ENCODE results near the gene TSTD1.
"Not testable (repeated sequence)": the region's sequence is repeated elsewhere in the genome, so short reads cannot be mapped to it uniquely, and the experiment has no call there.

GRCh38 chr1:161029466-161029865 is 9.3 kb downstream of the TSTD1 start:
- TF ChIP-seq, protein P1, sequence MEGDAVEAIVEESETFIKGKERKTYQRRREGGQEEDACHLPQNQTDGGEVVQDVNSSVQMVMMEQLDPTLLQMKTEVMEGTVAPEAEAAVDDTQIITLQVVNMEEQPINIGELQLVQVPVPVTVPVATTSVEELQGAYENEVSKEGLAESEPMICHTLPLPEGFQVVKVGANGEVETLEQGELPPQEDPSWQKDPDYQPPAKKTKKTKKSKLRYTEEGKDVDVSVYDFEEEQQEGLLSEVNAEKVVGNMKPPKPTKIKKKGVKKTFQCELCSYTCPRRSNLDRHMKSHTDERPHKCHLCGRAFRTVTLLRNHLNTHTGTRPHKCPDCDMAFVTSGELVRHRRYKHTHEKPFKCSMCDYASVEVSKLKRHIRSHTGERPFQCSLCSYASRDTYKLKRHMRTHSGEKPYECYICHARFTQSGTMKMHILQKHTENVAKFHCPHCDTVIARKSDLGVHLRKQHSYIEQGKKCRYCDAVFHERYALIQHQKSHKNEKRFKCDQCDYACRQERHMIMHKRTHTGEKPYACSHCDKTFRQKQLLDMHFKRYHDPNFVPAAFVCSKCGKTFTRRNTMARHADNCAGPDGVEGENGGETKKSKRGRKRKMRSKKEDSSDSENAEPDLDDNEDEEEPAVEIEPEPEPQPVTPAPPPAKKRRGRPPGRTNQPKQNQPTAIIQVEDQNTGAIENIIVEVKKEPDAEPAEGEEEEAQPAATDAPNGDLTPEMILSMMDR (conservative IDR thresholded peaks at IDR 0.05; ENCODE audit: low read depth in 2 of 2) = not testable (repeated sequence)
- not testable (repeated sequence) for TF ChIP-seq REST (IDR thresholded peaks at IDR 0.05; ENCODE audit: unreplicated experiment); ETS1 (IDR thresholded peaks at IDR 0.05); EZH2 (IDR thresholded peaks at IDR 0.05; ENCODE audit: low read depth, unreplicated experiment); POLR2AphosphoS5 (IDR thresholded peaks at IDR 0.05; ENCODE audit: low read depth); EZH2phosphoT487 (IDR thresholded peaks at IDR 0.05; ENCODE audit: unreplicated experiment); ZNF331 (CRISPR knock-in tag; IDR thresholded peaks at IDR 0.05; ENCODE audit: low read depth); CREB1 (CRISPR knock-in tag; IDR thresholded peaks at IDR 0.05; ENCODE audit: low read depth); JUNB (IDR thresholded peaks at IDR 0.05; ENCODE audit: unreplicated experiment); ZNF114 (CRISPR knock-in tag; IDR thresholded peaks at IDR 0.05); ZNF462 (CRISPR knock-in tag; IDR thresholded peaks at IDR 0.05)
